Measurements from ENCODE around the gene BBS1.

- TF ChIP-seq POLR2A (IDR thresholded peaks at IDR 0.05; ENCODE audit: low read depth, low read length) = peak; percentile 91
- peak; percentile 91 for TF ChIP-seq POLR2AphosphoS5 (IDR thresholded peaks at IDR 0.05; ENCODE audit: low read depth, low read length)
Observed at GRCh38 chr11:66480117-66480938, 30.1 kb upstream of the BBS1 start, which contains the start of gene DPP3.

Measured in GM12892 (cell line).